Measurements from ENCODE around the gene ZSCAN21. TPM values are rescaled to one million over a fixed set of nuclear protein-coding genes. Genes with fewer than 3 reads are reported as not detected.

ZSCAN21 gene
- total and polyA plus RNA-seq, 2 donors (not counting 3 experiments of a cell fraction or from before 2014, with no cell fraction given), result 7.4 to 7.7 TPM

- H3K4me1 ChIP-seq (ENCODE audit: control insufficient read depth, extremely low read depth, insufficient read depth, low read length), result no peaks in the 10 kb centered on the region
- DNase-seq (ENCODE audit: low read depth, low spot score), result no peak
Measured at GRCh38 chr7:100000239-100000638, 49.3 kb upstream of the ZSCAN21 start.

DNA sequence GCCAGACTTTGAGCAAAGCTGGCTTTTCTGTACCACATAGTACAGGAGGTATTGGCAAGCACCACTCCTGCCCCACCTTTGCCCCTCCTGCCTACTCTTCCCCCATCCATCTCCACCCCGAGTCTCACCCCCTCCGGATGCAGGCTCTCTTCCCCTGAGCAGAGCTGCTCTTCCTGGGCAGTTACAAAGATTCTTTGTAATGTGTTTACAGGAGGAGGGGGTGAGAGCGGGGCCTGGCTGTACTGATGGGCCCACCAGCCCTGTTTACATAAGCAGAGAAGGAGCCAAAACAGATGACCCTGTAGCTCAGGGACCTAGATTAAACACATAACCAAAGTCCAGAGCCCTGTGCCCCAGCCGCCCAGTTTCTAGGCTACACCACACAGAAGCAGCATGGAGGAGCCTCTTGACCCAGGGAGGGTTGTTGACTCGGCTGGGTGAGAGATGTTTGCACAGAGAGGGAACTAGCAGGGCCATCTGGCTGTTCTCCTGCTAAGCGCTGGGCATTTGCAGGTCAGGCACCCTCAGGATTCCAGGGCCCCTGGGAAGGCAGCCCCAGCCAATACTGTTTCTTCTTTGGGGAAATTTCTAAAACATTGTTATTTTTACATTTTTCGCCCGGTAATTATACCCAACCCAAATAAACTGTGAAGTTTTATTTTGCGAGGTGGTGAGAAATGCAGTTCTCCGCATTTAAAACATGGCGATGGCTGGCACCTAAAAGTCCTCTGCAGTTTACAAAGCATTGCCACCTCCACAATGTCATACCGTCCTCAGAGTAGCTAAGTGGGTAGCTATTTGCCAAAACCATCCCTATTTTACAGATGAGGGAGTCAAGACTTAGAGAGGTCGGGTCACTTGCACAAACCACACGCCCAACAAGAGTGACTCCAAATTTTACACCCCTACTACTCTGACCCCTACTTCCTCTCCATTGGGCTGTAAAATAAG is 45.6 kb upstream of the ZSCAN21 start:
- CTCF ChIA-PET, result interaction anchor here (0.6 to 1.9 kb wide), 3 partner anchors 10 to 21 kb away, joined by 3 to 7 read pairs (median 4); no protein-coding TSS in a partner anchor

More at GRCh38 chr7:100000239-100000638, 49.3 kb upstream of the ZSCAN21 start:
- Histone ChIP-seq H3K9me3 (replicated peaks; ENCODE audit: control insufficient read depth, insufficient read depth, low read length) (no peaks in the 10 kb centered on the region), H3K27ac (ENCODE audit: insufficient read depth, low read depth, low read length) (no peak overlapping the region), H2AFZ (ENCODE audit: low read depth, low read length) (no peak overlapping the region), H4K20me1 (replicated peaks; ENCODE audit: control insufficient read depth, extremely low read depth, insufficient read depth, low read length) (no peaks in the 10 kb centered on the region), H3K9me1 (replicated peaks; ENCODE audit: control insufficient read depth, extremely low read depth, insufficient read depth, low read length) (no peaks in the 10 kb centered on the region), H3K9ac (replicated peaks; ENCODE audit: extremely low read depth, insufficient read depth, low read length) (no peak overlapping the region), H3K27me3 (ENCODE audit: control insufficient read depth in 2 of 2, insufficient read depth in 2 of 2, low read length in 2 of 2) (no peaks in the 10 kb centered on the region), H3K36me3 (ENCODE audit: control insufficient read depth in 2 of 2, extremely low read depth in 1 of 2, insufficient read depth in 2 of 2, low read length in 2 of 2) (no peaks in the 10 kb centered on the region), H3K4me3 (replicated peaks in 1 of 3; ENCODE audit: insufficient read depth in 1 of 3, low read depth in 1 of 3, low read length in 3 of 3) (no peak overlapping the region), H3K4me2 (ENCODE audit: insufficient read depth, low read length) (no peak overlapping the region), H3K79me2 (ENCODE audit: control insufficient read depth, insufficient read depth, low read length) (no peaks in the 10 kb centered on the region)
- ChIA-PET CTCF (no interaction called here), POLR2A (no interaction called here)
- intact Hi-C loops (cut with micrococcal nuclease), result no loop called here
- no peak for FAIRE-seq
- no peak for TF ChIP-seq JUN (IDR thresholded peaks at IDR 0.05; ENCODE audit: borderline replicate concordance, insufficient read depth, insufficient read length, low read depth)
- no peak for TF ChIP-seq MAX (IDR thresholded peaks at IDR 0.05; ENCODE audit: insufficient read depth, insufficient read length)
- no TSS peak for BruUV-seq (replicated peaks)
- dilution Hi-C loops (cut with MboI; ENCODE audit: extremely low pct_ligation_motif_present, low sequenced_read_pairs), result no loop called here

More for the DNA sequence above, 45.6 kb upstream of the ZSCAN21 start:
- H3K36me3 ChIP-seq (ENCODE audit: control insufficient read depth in 2 of 2, extremely low read depth in 1 of 2, insufficient read depth in 2 of 2, low read length in 2 of 2), result no peaks in the 10 kb centered on the region
- H3K4me1 ChIP-seq (ENCODE audit: control insufficient read depth, extremely low read depth, insufficient read depth, low read length), result no peaks in the 10 kb centered on the region
- H3K4me2 ChIP-seq (ENCODE audit: insufficient read depth, low read length), result no peak overlapping the region
- no peaks in the 10 kb centered on the region for H3K9me1 ChIP-seq (replicated peaks; ENCODE audit: control insufficient read depth, extremely low read depth, insufficient read depth, low read length)
- no peak overlapping the region for H3K9ac ChIP-seq (replicated peaks; ENCODE audit: extremely low read depth, insufficient read depth, low read length)
- TF ChIP-seq MAX (IDR thresholded peaks at IDR 0.05; ENCODE audit: insufficient read depth, insufficient read length), result no peak
- TF ChIP-seq GATA2 (IDR thresholded peaks at IDR 0.05; ENCODE audit: insufficient read depth, insufficient read length, low read depth, low read length), result no peak
- no peak for TF ChIP-seq MYC (IDR thresholded peaks at IDR 0.05; ENCODE audit: low read depth, low read length)
- TF ChIP-seq FOS (IDR thresholded peaks at IDR 0.05; ENCODE audit: borderline replicate concordance, insufficient read depth, low read length), result no peak
- no peak for TF ChIP-seq JUN (IDR thresholded peaks at IDR 0.05; ENCODE audit: borderline replicate concordance, insufficient read depth, insufficient read length, low read depth)
- TF ChIP-seq EZH2 (IDR thresholded peaks at IDR 0.05; ENCODE audit: borderline replicate concordance, low read depth, low read length, severe bottlenecking), result no peak
- TF ChIP-seq POLR2AphosphoS5 (IDR thresholded peaks at IDR 0.05; ENCODE audit: insufficient read depth, low read depth, low read length), result no peak
- TF ChIP-seq CTCF (IDR thresholded peaks at IDR 0.05; ENCODE audit: extremely low read depth in 1 of 2, insufficient read depth in 1 of 2, low read depth in 1 of 2, low read length in 2 of 2), result no peak
- TF ChIP-seq POLR2A (IDR thresholded peaks at IDR 0.05; ENCODE audit: low read depth, low read length), result no peak
- DNase-seq (ENCODE audit: low read depth, low spot score) (peak; percentile 43), FAIRE-seq (peak; percentile 4)
- peak overlapping the region; percentile 7 for H2AFZ ChIP-seq (ENCODE audit: low read depth, low read length)
- BruUV-seq (replicated peaks), result no TSS peak
- no peaks in the 10 kb centered on the region for H4K20me1 ChIP-seq (replicated peaks; ENCODE audit: control insufficient read depth, extremely low read depth, insufficient read depth, low read length)
- intact Hi-C loops (cut with micrococcal nuclease), result no loop called here
- H3K79me2 ChIP-seq (ENCODE audit: control insufficient read depth, insufficient read depth, low read length), result no peaks in the 10 kb centered on the region
- dilution Hi-C loops (cut with MboI; ENCODE audit: extremely low pct_ligation_motif_present, low sequenced_read_pairs), result no loop called here
- H3K4me3 ChIP-seq (replicated peaks in 1 of 3; ENCODE audit: insufficient read depth in 1 of 3, low read depth in 1 of 3, low read length in 3 of 3), result no peak overlapping the region
- H3K27ac ChIP-seq (ENCODE audit: insufficient read depth, low read depth, low read length), result no peak overlapping the region
- H3K27me3 ChIP-seq (ENCODE audit: control insufficient read depth in 2 of 2, insufficient read depth in 2 of 2, low read length in 2 of 2), result no peaks in the 10 kb centered on the region
- no peaks in the 10 kb centered on the region for H3K9me3 ChIP-seq (replicated peaks; ENCODE audit: control insufficient read depth, insufficient read depth, low read length)
- POLR2A ChIA-PET, result interaction anchor here (0.5 kb wide), 1 partner anchor 11 kb away, joined by 7 read pairs; the partner anchor contains the start of gene ZKSCAN1
